H1 (cell line): ENCODE results near the gene IL18R1. TPM values are rescaled to one million over a fixed set of nuclear protein-coding genes. Genes with fewer than 3 reads are reported as not detected.

Experiments used
- CTCF ChIA-PET: fragments of 300-600 bp; sonication (Branson Sonifier 250); formaldehyde crosslinking; loops from one replicate; lab custom pipeline; 2021; ENCODE audit not compliant: partially characterized antibody; lab: Charles Lee
- POLR2A ChIA-PET: fragments of 300-600 bp; sonication (Branson Sonifier 250); formaldehyde crosslinking; loops from one replicate; lab custom pipeline; 2021; ENCODE audit warnings: inconsistent platforms; ENCODE audit not compliant: partially characterized antibody; lab: Charles Lee
- DNase-seq, 2 experiments: peaks; one replicate each; pipeline versions ENCODE4 v3.0.0 to v3.0.0-alpha.2; 2010 to 2022; ENCODE audit warnings: low spot score in 2 of 2, low read depth in 1 of 2, mixed read lengths in 1 of 2
- FAIRE-seq: peaks from 2 replicates; lab custom pipeline; 2011; peaks lifted over from hg19 to GRCh38; lab: Jason Lieb, UNC
- H2AFZ ChIP-seq: 2 replicates; pipeline ENCODE4 v1.8.1; 2012; ENCODE audit warnings: low read length, inconsistent platforms
- H2AK5ac ChIP-seq: 2 replicates; pipeline ENCODE4 v1.6.1; 2013; ENCODE audit warnings: low read depth, low read length
- H2BK120ac ChIP-seq: replicated peaks from 2 replicates; pipeline ENCODE3; 2013; ENCODE audit warnings: low read depth, low read length, inconsistent platforms
- H2BK12ac ChIP-seq: 2 replicates; pipeline ENCODE4 v1.6.1; 2013; ENCODE audit warnings: low read depth, low read length
- H2BK15ac ChIP-seq: 2 replicates; pipeline ENCODE4 v1.6.1; 2013; ENCODE audit warnings: low read length
- H2BK20ac ChIP-seq: 2 replicates; pipeline ENCODE4 v1.6.1; 2013; ENCODE audit warnings: low read length
- H2BK5ac ChIP-seq: 2 replicates; pipeline ENCODE4 v1.6.1; 2013; ENCODE audit warnings: low read depth, low read length
- H3K14ac ChIP-seq: 2 replicates; pipeline ENCODE4 v1.6.1; 2013; ENCODE audit warnings: inconsistent platforms; ENCODE audit not compliant: insufficient read length
- H3K18ac ChIP-seq: 2 replicates; pipeline ENCODE4 v1.6.1; 2013; ENCODE audit warnings: low read length; ENCODE audit errors: extremely low read depth
- H3K23ac ChIP-seq: 2 replicates; pipeline ENCODE4 v1.6.1; 2013; ENCODE audit warnings: inconsistent platforms; ENCODE audit not compliant: insufficient read length
- H3K23me2 ChIP-seq: 2 replicates; pipeline ENCODE4 v1.6.1; 2013; ENCODE audit warnings: low read depth, low read length
- H3K27ac ChIP-seq: 2 replicates; pipeline ENCODE4 v1.6.1; 2011; ENCODE audit warnings: low read depth, low read length, inconsistent platforms
- H3K27me3 ChIP-seq, 4 experiments: replicated peaks in 1 of 4; 1 replicate in 1 of 4; 2 replicates in 3 of 4; pipeline versions ENCODE4 v1.6.1 to v1.8.1; 2011 to 2013; ENCODE audit warnings: low read length in 3 of 4, mild to moderate bottlenecking in 3 of 4, inconsistent platforms in 2 of 4, mixed read lengths in 2 of 4, moderate library complexity in 1 of 4; ENCODE audit not compliant: control insufficient read depth in 3 of 4, insufficient read depth in 3 of 4; ENCODE audit errors: extremely low read depth in 1 of 4
- H3K36me3 ChIP-seq, 4 experiments: 2 replicates each; pipeline versions ENCODE4 v1.6.1 to v1.8.1; 2011 to 2013; ENCODE audit warnings: mild to moderate bottlenecking in 4 of 4, low read length in 3 of 4, moderate library complexity in 2 of 4, control low read depth in 1 of 4, inconsistent platforms in 1 of 4; ENCODE audit not compliant: insufficient read depth in 4 of 4, control insufficient read depth in 2 of 4
- H3K4ac ChIP-seq: replicated peaks from 2 replicates; pipeline ENCODE3; 2013; ENCODE audit warnings: low read length, low read depth, mixed read lengths, inconsistent platforms; ENCODE audit not compliant: insufficient read length
- H3K4me1 ChIP-seq, 4 experiments: replicated peaks in 1 of 4; 1 replicate in 1 of 4; 2 replicates in 3 of 4; pipeline versions ENCODE4 v1.6.1 to v1.8.1; 2011 to 2013; ENCODE audit warnings: low read length in 3 of 4, inconsistent platforms in 2 of 4, mixed read lengths in 1 of 4; ENCODE audit not compliant: insufficient read depth in 4 of 4, control insufficient read depth in 3 of 4
- H3K4me2 ChIP-seq, 2 experiments: 2 replicates each; pipeline versions ENCODE4 v1.6.1 to v1.8.1; 2011 to 2013; ENCODE audit warnings: low read depth in 2 of 2, low read length in 2 of 2, control low read depth in 1 of 2, inconsistent platforms in 1 of 2, mild to moderate bottlenecking in 1 of 2; ENCODE audit not compliant: insufficient read depth in 1 of 2
- H3K4me3 ChIP-seq, 4 experiments: fragments of 200-600, 300-600 bp in 1 of 4; sonication (generic), shearing (Covaris generic), sonication (Bioruptor Twin) in 1 of 4; 2 replicates each; pipeline versions ENCODE4 v1.5.1 to v1.8.1; 2011 to 2016; ENCODE audit warnings: low read length in 4 of 4, low read depth in 3 of 4, control low read depth in 2 of 4, inconsistent platforms in 2 of 4, mild to moderate bottlenecking in 2 of 4, mixed read lengths in 1 of 4, moderate library complexity in 1 of 4; ENCODE audit not compliant: insufficient read depth in 2 of 4; ENCODE audit errors: extremely low read depth in 1 of 4
- H3K56ac ChIP-seq: replicated peaks from 2 replicates; pipeline ENCODE3; 2013; ENCODE audit warnings: low read depth, mild to moderate bottlenecking, mixed read lengths, low read length, inconsistent platforms; ENCODE audit not compliant: insufficient read length
- H3K79me1 ChIP-seq: 2 replicates; pipeline ENCODE4 v1.6.1; 2013; ENCODE audit warnings: low read depth, low read length, control low read depth
- H3K79me2 ChIP-seq, 2 experiments: 2 replicates each; pipeline versions ENCODE4 v1.6.1 to v1.8.1; 2012 to 2013; ENCODE audit warnings: low read length in 2 of 2, mild to moderate bottlenecking in 2 of 2, inconsistent platforms in 1 of 2; ENCODE audit not compliant: insufficient read depth in 2 of 2, control insufficient read depth in 1 of 2
- H3K9ac ChIP-seq, 4 experiments: replicated peaks in 1 of 4; 1 replicate in 1 of 4; 2 replicates in 3 of 4; pipeline versions ENCODE4 v1.6.1 to v1.8.1; 2011 to 2013; ENCODE audit warnings: low read depth in 3 of 4, low read length in 3 of 4, control low read depth in 2 of 4, mild to moderate bottlenecking in 2 of 4, moderate library complexity in 2 of 4, inconsistent platforms in 1 of 4; ENCODE audit errors: extremely low read depth in 1 of 4
- H3K9me3 ChIP-seq, 2 experiments: 2 replicates each; pipeline versions ENCODE4 v1.6.1 to v1.8.1; 2012 to 2013; ENCODE audit warnings: mild to moderate bottlenecking in 2 of 2, moderate library complexity in 2 of 2, control low read depth in 1 of 2, inconsistent platforms in 1 of 2, low read depth in 1 of 2, low read length in 1 of 2, mixed read lengths in 1 of 2; ENCODE audit not compliant: insufficient read depth in 2 of 2
- H4K20me1 ChIP-seq, 2 experiments: replicated peaks in 1 of 2; 2 replicates each; pipeline versions ENCODE3 to v1.8.1; 2011 to 2013; ENCODE audit warnings: inconsistent platforms in 2 of 2, low read length in 2 of 2, mild to moderate bottlenecking in 1 of 2; ENCODE audit not compliant: insufficient read depth in 2 of 2, control insufficient read depth in 1 of 2
- H4K5ac ChIP-seq: 2 replicates; pipeline ENCODE4 v1.6.1; 2013; ENCODE audit warnings: low read length, low read depth, mixed read lengths, inconsistent platforms; ENCODE audit not compliant: insufficient read length
- H4K8ac ChIP-seq: 2 replicates; pipeline ENCODE4 v1.8.0; 2013; ENCODE audit warnings: mild to moderate bottlenecking, moderate library complexity, low read length, inconsistent platforms; ENCODE audit not compliant: insufficient read depth; ENCODE audit errors: extremely low read depth
- H4K91ac ChIP-seq: replicated peaks from 2 replicates; pipeline ENCODE3; 2013; ENCODE audit warnings: low read length, mixed read lengths, inconsistent platforms; ENCODE audit not compliant: insufficient read length
- BCL11A ChIP-seq, 2 experiments: IDR thresholded peaks; one replicate each; pipeline ENCODE4 v1.6.1; 2011; ENCODE audit warnings: low read depth in 2 of 2, low read length in 2 of 2, mild to moderate bottlenecking in 2 of 2
- CREB1 ChIP-seq: IDR thresholded peaks from 2 replicates; pipeline ENCODE4 v1.6.1; 2012; ENCODE audit warnings: inconsistent platforms
- RBBP5 ChIP-seq: IDR thresholded peaks from 2 replicates; pipeline ENCODE4 v1.7.1; 2012; ENCODE audit warnings: low read depth, mild to moderate bottlenecking, inconsistent platforms, low read length, moderate library complexity, borderline replicate concordance
- RFX5 ChIP-seq: IDR thresholded peaks from 2 replicates; pipeline ENCODE4 v1.6.1; 2011; ENCODE audit warnings: low read depth, low read length, improper control_type of control experiment, borderline replicate concordance
- SAP30 ChIP-seq: fragments of 300-600 bp; sonication (generic); IDR thresholded peaks from 2 replicates; pipeline ENCODE4 v1.7.1; 2012; ENCODE audit warnings: low read length, moderate library complexity, mild to moderate bottlenecking, inconsistent platforms; ENCODE audit not compliant: insufficient read depth, insufficient replicate concordance
- WGBS, 2 experiments: shearing (Covaris generic) in 1 of 2; methylation state at CpG; one replicate each; pipeline versions ENCODE4 v1.1.6 to v1.1.7; 2013 to 2015; ENCODE audit warnings: low lambda C conversion rate in 2 of 2, mixed read lengths in 2 of 2, inconsistent platforms in 1 of 2, low coverage in 1 of 2, missing lambda C conversion rate in 1 of 2; ENCODE audit not compliant: insufficient replicate concordance in 2 of 2, insufficient coverage in 1 of 2, insufficient read length in 1 of 2; ENCODE audit errors: extremely low coverage in 1 of 2, missing lambda C conversion rate in 1 of 2; 5-methylcytosine and 5-hydroxymethylcytosine counted together
- polyA plus RNA-seq, 7 experiments: library from polyadenylated mRNA; depleted of rRNA in 3 of 7; stranded (reverse) in 5 of 7; unstranded in 2 of 7; fragments of >200 nt in 5 of 7; fragments of 200-250 nt in 2 of 7; gene quantifications; 1 replicate in 5 of 7; 2 replicates in 1 of 7; 4 replicates in 1 of 7; pipeline versions ENCODE4 v1.2.1 to v1.2.3, GENCODE V29; 2011 to 2013; ENCODE audit warnings: missing spikeins in 2 of 7, mixed read lengths in 2 of 7
- total RNA-seq: library from RNA; stranded (reverse); fragmentation: NEBNext Ultra II Directional; extraction: Animal tissue kit (Norgen Biotek cat#: 25700); gene quantifications from 2 replicates; pipeline ENCODE4 v1.2.1, GENCODE V29; 2021

Gene IL18R1
- total and polyA plus RNA-seq, 2 of the 8 experiments (the other 6 are each of a cell fraction or from before 2014, with no cell fraction given), result 0.54 TPM; not detected in 1

DNA sequence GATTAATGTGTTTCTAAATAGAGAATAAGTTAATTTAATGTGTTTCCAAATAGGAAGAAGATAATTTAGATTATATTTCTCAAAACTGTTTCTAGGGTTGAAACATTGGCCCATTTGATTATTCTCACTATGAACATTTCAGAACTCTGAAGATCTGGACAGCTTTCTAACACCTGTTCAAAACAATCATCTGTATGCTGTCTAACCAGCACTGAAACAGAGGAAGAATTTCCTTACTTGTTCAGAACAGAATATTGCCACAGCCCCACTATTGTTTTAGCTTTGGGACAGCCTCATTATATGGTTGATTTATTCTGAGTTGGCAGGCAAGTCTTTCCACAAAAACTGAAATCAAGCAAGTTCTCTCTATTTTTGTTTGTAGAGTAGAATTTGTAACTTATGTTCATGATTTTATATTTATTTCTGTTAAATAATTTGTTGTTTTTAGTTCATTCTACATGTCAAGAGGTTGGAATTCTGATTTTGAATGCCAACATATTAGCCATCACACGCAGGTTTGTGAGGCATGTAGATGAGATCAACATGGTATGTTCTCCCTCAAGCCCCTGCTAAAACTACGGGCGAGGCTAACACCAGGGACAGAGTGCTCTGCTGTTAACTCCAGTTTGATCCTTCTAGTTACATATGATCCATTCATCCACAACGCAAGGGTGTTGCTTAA, 78.5 kb downstream of the IL18R1 start:
- Histone ChIP-seq H3K9ac (no peak overlapping the region), H3K9me3 (no peaks in the 10 kb centered on the region), H3K36me3 (no peaks in the 10 kb centered on the region), H4K5ac (no peak overlapping the region), H2BK12ac (no peak overlapping the region), H3K14ac (no peak overlapping the region), H2BK15ac (no peak overlapping the region), H3K4ac (no peak overlapping the region), H4K91ac (no peak overlapping the region), H3K18ac (no peak overlapping the region), H3K27me3 (no peaks in the 10 kb centered on the region), H3K4me3 (no peak overlapping the region), H2BK5ac (no peak overlapping the region), H2BK120ac (no peak overlapping the region), H2AK5ac (no peak overlapping the region), H3K79me1 (no peaks in the 10 kb centered on the region), H2AFZ (no peak overlapping the region), H3K56ac (no peak overlapping the region), H3K4me2 (no peak overlapping the region), H2BK20ac (no peak overlapping the region), H3K23me2 (no peaks in the 10 kb centered on the region), H3K27ac (no peak overlapping the region), H4K20me1 (no peaks in the 10 kb centered on the region), H3K4me1 (no peaks in the 10 kb centered on the region), H3K79me2 (no peaks in the 10 kb centered on the region), H4K8ac (no peak overlapping the region), H3K23ac (no peak overlapping the region)
- 97% methylated on average over 4 of the region's 4 CpGs; no CpG with 5 or more reads in 1 of the 2 experiments for WGBS, 2 experiments
- DNase-seq (no peak), FAIRE-seq (no peak)
- ChIA-PET POLR2A (no interaction called here), CTCF (interaction anchor here (1.1 to 3.7 kb wide), 2 partner anchors 9 to 10 kb away, joined by 4 to 16 read pairs; no protein-coding TSS in a partner anchor)
- TF ChIP-seq CREB1 (no peak), RBBP5 (no peak), SAP30 (no peak), BCL11A (IDR thresholded peaks at IDR 0.05; ENCODE audit: low read depth in 2 of 2, low read length in 2 of 2) (no peak), RFX5 (no peak)
